HepG2 (cell line): ENCODE results near the gene SRXN1. TPM values are rescaled to one million over a fixed set of nuclear protein-coding genes. Genes with fewer than 3 reads are reported as not detected.

Experiments used
- CBX1 ChIP-seq: IDR thresholded peaks from one replicate; pipeline ENCODE4 v1.6.1; 2016; ENCODE audit warnings: antibody characterized with exemption, low read depth
- DNMT3B ChIP-seq: conservative IDR thresholded peaks from 2 replicates; pipeline ENCODE4 v1.6.1; 2016; ENCODE audit warnings: missing biosample characterization, control low read depth
- HIVEP1 ChIP-seq: sonication (generic); formaldehyde crosslinking; IDR thresholded peaks from 2 replicates; pipeline ENCODE4 v1.4.0; 2020; ENCODE audit warnings: mild to moderate bottlenecking, missing genetic modification reagents
- HNF4A ChIP-seq: sonication (generic); formaldehyde crosslinking; IDR thresholded peaks from 2 replicates; pipeline ENCODE4 v1.4.0; 2020; ENCODE audit warnings: missing genetic modification reagents
- MYNN ChIP-seq: sonication (generic); formaldehyde crosslinking; IDR thresholded peaks from 2 replicates; pipeline ENCODE4 v1.4.0; 2020; ENCODE audit warnings: mild to moderate bottlenecking, low read depth, missing genetic modification reagents
- MZF1 ChIP-seq: sonication (generic); formaldehyde crosslinking; IDR thresholded peaks from 2 replicates; pipeline ENCODE4 v1.8.1; 2023; ENCODE audit warnings: mild to moderate bottlenecking, missing genetic modification reagents, borderline replicate concordance
- NONO ChIP-seq, 2 experiments: fragments of 450-650 bp in 1 of 2; sonication (generic) in 1 of 2; formaldehyde crosslinking in 1 of 2; IDR thresholded peaks in 1 of 2; conservative IDR thresholded peaks in 1 of 2; 2 replicates each; pipeline versions ENCODE4 v1.6.1 to v1.8.0; 2017 to 2022; ENCODE audit warnings: mild to moderate bottlenecking in 1 of 2, missing genetic modification reagents in 1 of 2, moderate library complexity in 1 of 2
- PAF1 ChIP-seq: IDR thresholded peaks from 2 replicates; pipeline ENCODE4 v1.6.1; 2016; ENCODE audit warnings: missing genetic modification reagents, missing compliant biosample characterization
- PATZ1 ChIP-seq: sonication (generic); formaldehyde crosslinking; IDR thresholded peaks from 2 replicates; pipeline ENCODE4 v1.4.0; 2020; ENCODE audit warnings: missing genetic modification reagents
- PAX8 ChIP-seq: sonication (generic); formaldehyde crosslinking; IDR thresholded peaks from 2 replicates; pipeline ENCODE4 v1.8.0; 2022; ENCODE audit warnings: mild to moderate bottlenecking, missing genetic modification reagents, borderline replicate concordance
- POLR2G ChIP-seq: fragments of 200-400 bp; formaldehyde crosslinking; IDR thresholded peaks from 2 replicates; pipeline ENCODE4 v1.6.1; 2018; ENCODE audit warnings: mild to moderate bottlenecking, low read depth, low read length, moderate library complexity
- SP1 ChIP-seq, 2 experiments: fragments of 450-650 bp in 1 of 2; sonication (generic) in 1 of 2; formaldehyde crosslinking in 1 of 2; IDR thresholded peaks; 2 replicates each; pipeline versions ENCODE4 v1.4.0 to v1.6.1; 2016 to 2020; ENCODE audit warnings: missing genetic modification reagents in 1 of 2
- ZNF205 ChIP-seq: IDR thresholded peaks from 2 replicates; pipeline ENCODE4 v1.6.1; 2018; ENCODE audit warnings: missing biosample characterization, missing genetic modification reagents
- ZNF333 ChIP-seq: sonication (generic); formaldehyde crosslinking; IDR thresholded peaks from 2 replicates; pipeline ENCODE4 v1.4.0; 2020; ENCODE audit warnings: mild to moderate bottlenecking, missing genetic modification reagents, borderline replicate concordance
- ZNF460 ChIP-seq: sonication (generic); formaldehyde crosslinking; IDR thresholded peaks from 2 replicates; pipeline ENCODE4 v1.5.1; 2020; ENCODE audit warnings: missing genetic modification reagents, mild to moderate bottlenecking, borderline replicate concordance
- ZNF557 ChIP-seq: sonication (generic); formaldehyde crosslinking; IDR thresholded peaks from 2 replicates; pipeline ENCODE4 v1.4.0; 2020; ENCODE audit warnings: missing genetic modification reagents
- ZNF569 ChIP-seq: sonication (generic); formaldehyde crosslinking; IDR thresholded peaks from 2 replicates; pipeline ENCODE4 v1.5.0; 2020; ENCODE audit warnings: mild to moderate bottlenecking, missing genetic modification reagents, moderate library complexity, borderline replicate concordance
- ZNF644 ChIP-seq: IDR thresholded peaks from 2 replicates; pipeline ENCODE4 v1.6.1; 2016; ENCODE audit warnings: low read depth
- ZNF670 ChIP-seq: sonication (generic); formaldehyde crosslinking; IDR thresholded peaks from 2 replicates; pipeline ENCODE4 v1.8.0; 2022; ENCODE audit warnings: mild to moderate bottlenecking, missing genetic modification reagents, borderline replicate concordance
- ZNF768 ChIP-seq: sonication (generic); formaldehyde crosslinking; IDR thresholded peaks from 2 replicates; pipeline ENCODE4 v1.4.0; 2020; ENCODE audit warnings: missing genetic modification reagents
- ZNF788 ChIP-seq: sonication (generic); formaldehyde crosslinking; IDR thresholded peaks from 2 replicates; pipeline ENCODE4 v1.5.0; 2020; ENCODE audit warnings: mild to moderate bottlenecking, missing genetic modification reagents, borderline replicate concordance
- ZNF83 ChIP-seq: sonication (generic); formaldehyde crosslinking; IDR thresholded peaks from 2 replicates; pipeline ENCODE4 v1.4.0; 2020; ENCODE audit warnings: missing genetic modification reagents, mild to moderate bottlenecking, borderline replicate concordance
- polyA plus RNA-seq, 8 experiments: library from polyadenylated mRNA; depleted of rRNA in 3 of 8; stranded (reverse) in 7 of 8; unstranded in 1 of 8; fragments of >200 nt; fragmentation: Illumina TruSeq in 4 of 8; extraction: Trizol in 4 of 8; gene quantifications; 2 replicates each; pipeline versions ENCODE4 v1.2.1 to v1.2.3, GENCODE V29; 2011 to 2016; ENCODE audit warnings: low read depth in 4 of 8, missing spikeins in 1 of 8, mixed read lengths in 1 of 8; ENCODE audit not compliant: insufficient read depth in 1 of 8
- total RNA-seq, 5 experiments: library from RNA; depleted of rRNA; stranded (reverse); fragments of >200 nt; fragmentation: Illumina TruSeq; extraction: Trizol; gene quantifications; 2 replicates each; pipeline ENCODE4 v1.2.3, GENCODE V29; 2016; ENCODE audit warnings: low read depth in 1 of 5
- TF ChIP-seq, protein P1 (sequence below): sonication (generic); formaldehyde crosslinking; IDR thresholded peaks from 2 replicates; pipeline ENCODE4 v1.4.0; 2020; ENCODE audit warnings: low read depth, mild to moderate bottlenecking, missing genetic modification reagents
- TF ChIP-seq, protein P2 (sequence below): sonication (generic); formaldehyde crosslinking; IDR thresholded peaks from 2 replicates; pipeline ENCODE4 v1.4.0; 2020; ENCODE audit warnings: missing genetic modification reagents

SRXN1 gene
- total and polyA plus RNA-seq, 2 of the 13 experiments (the other 11 are each of a cell fraction or from before 2014, with no cell fraction given), result 29.9 to 87.7 TPM

GRCh38 chr20:651713-652614 lies 1.0 kb downstream of the SRXN1 start (continued):
- TF ChIP-seq PATZ1 (CRISPR knock-in tag) (0 out of 2 replicates have a peak, but pooled peaks have one; percentile 23), ZNF670 (no peak), HIVEP1 (no peak), MZF1 (CRISPR knock-in tag) (no peak), ZNF205 (no peak), ZNF83 (no peak), NONO (IDR thresholded peaks at IDR 0.05) (no peak), NONO (CRISPR knock-in tag; conservative IDR thresholded peaks at IDR 0.05) (no peak), ZNF644 (CRISPR knock-in tag) (no peak), ZNF460 (CRISPR knock-in tag) (no peak), ZNF768 (CRISPR knock-in tag) (no peak), HNF4A (CRISPR knock-in tag) (peak; percentile 30; the same call in 1 of the 2 replicates), POLR2G (peak; percentile 42), ZNF788 (CRISPR knock-in tag) (no peak; the same call in 1 of the 2 replicates), DNMT3B (CRISPR knock-in tag) (no peak), ZNF333 (no peak), SP1 (IDR thresholded peaks at IDR 0.05) (no peak), SP1 (CRISPR knock-in tag; IDR thresholded peaks at IDR 0.05) (no peak), CBX1 (no peak), MYNN (CRISPR knock-in tag) (no peak), ZNF569 (CRISPR knock-in tag) (no peak), ZNF557 (0 out of 2 replicates have a peak, but pooled peaks have one; percentile 12), PAF1 (CRISPR knock-in tag) (no peak), PAX8 (CRISPR knock-in tag) (0 out of 2 replicates have a peak, but pooled peaks have one; percentile 41)
- TF ChIP-seq, protein P1, sequence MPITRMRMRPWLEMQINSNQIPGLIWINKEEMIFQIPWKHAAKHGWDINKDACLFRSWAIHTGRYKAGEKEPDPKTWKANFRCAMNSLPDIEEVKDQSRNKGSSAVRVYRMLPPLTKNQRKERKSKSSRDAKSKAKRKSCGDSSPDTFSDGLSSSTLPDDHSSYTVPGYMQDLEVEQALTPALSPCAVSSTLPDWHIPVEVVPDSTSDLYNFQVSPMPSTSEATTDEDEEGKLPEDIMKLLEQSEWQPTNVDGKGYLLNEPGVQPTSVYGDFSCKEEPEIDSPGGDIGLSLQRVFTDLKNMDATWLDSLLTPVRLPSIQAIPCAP (CRISPR knock-in tag), result 0 out of 2 replicates have a peak, but pooled peaks have one; percentile 43
- TF ChIP-seq, protein P2, sequence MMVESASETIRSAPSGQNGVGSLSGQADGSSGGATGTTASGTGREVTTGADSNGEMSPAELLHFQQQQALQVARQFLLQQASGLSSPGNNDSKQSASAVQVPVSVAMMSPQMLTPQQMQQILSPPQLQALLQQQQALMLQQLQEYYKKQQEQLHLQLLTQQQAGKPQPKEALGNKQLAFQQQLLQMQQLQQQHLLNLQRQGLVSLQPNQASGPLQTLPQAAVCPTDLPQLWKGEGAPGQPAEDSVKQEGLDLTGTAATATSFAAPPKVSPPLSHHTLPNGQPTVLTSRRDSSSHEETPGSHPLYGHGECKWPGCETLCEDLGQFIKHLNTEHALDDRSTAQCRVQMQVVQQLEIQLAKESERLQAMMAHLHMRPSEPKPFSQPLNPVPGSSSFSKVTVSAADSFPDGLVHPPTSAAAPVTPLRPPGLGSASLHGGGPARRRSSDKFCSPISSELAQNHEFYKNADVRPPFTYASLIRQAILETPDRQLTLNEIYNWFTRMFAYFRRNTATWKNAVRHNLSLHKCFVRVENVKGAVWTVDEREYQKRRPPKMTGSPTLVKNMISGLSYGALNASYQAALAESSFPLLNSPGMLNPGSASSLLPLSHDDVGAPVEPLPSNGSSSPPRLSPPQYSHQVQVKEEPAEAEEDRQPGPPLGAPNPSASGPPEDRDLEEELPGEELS (CRISPR knock-in tag), result peak; percentile 23; the same call in 1 of the 2 replicates
